ENCODE data around the gene CLCA1.

DNA sequence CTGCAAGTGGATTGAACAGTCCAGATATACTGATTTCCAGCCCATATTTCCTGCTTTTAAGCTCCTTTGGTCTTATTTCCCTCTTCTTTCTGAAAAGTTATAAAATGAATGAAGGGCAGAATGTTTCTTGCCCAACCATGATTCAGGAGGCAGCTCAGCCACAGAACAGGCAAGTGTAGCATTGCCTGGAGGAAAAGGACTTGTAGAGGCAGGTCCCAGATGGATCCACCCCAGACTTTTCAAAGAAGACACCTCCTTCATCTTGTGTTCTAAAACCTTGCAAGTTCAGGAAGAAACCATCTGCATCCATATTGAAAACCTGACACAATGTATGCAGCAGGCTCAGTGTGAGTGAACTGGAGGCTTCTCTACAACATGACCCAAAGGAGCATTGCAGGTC, 44.9 kb upstream of the CLCA1 start, which contains the start of gene CLCA2:
- no peak for TF ChIP-seq CTCF (IDR thresholded peaks at IDR 0.05; ENCODE audit: low read length)
- no peak for TF ChIP-seq EZH2 (IDR thresholded peaks at IDR 0.05; ENCODE audit: borderline replicate concordance, low read length)

Data from OCI-LY1 (cell line).